ENCODE measurements around the gene SEMA5B.

Gene SEMA5B

GRCh38 chr3:123005291-123005690 is 22.3 kb downstream of the SEMA5B start:
- Histone ChIP-seq H3K27me3 (replicated peaks; ENCODE audit: control insufficient read depth, insufficient read depth, low read length) (peaks cover 93% of the 10 kb centered on the region), H3K36me3 (ENCODE audit: control insufficient read depth, insufficient read depth, low read length, severe bottlenecking) (no peaks in the 10 kb centered on the region), H3K4me3 (ENCODE audit: low read length) (no peak overlapping the region), H3K9ac (ENCODE audit: low read length) (no peak overlapping the region), H3K4me1 (ENCODE audit: control insufficient read depth, insufficient read depth, low read length) (no peaks in the 10 kb centered on the region), H3K9me3 (ENCODE audit: control insufficient read depth, low read length) (no peaks in the 10 kb centered on the region)
- no peak for DNase-seq (ENCODE audit: low read depth)

- no peaks in the 10 kb centered on the region for H3K4me1 ChIP-seq (ENCODE audit: control insufficient read depth, insufficient read depth, low read length)
- no peaks in the 10 kb centered on the region for H3K9me3 ChIP-seq (ENCODE audit: control insufficient read depth, low read length)
- no peak overlapping the region for H3K9ac ChIP-seq (ENCODE audit: low read length)
- peaks cover 88% of the 10 kb centered on the region for H3K27me3 ChIP-seq (replicated peaks; ENCODE audit: control insufficient read depth, insufficient read depth, low read length)
- DNase-seq (ENCODE audit: low read depth): no peak
- no peaks in the 10 kb centered on the region for H3K36me3 ChIP-seq (ENCODE audit: control insufficient read depth, insufficient read depth, low read length, severe bottlenecking)
- H3K4me3 ChIP-seq (ENCODE audit: low read length): no peak overlapping the region
Measured at GRCh38 chr3:123004201-123004918, 23.2 kb downstream of the SEMA5B start.

GRCh38 chr3:123002749-123003497 is 24.6 kb downstream of the SEMA5B start:
- H3K9ac ChIP-seq (ENCODE audit: low read length): no peak overlapping the region
- no peak overlapping the region for H3K4me3 ChIP-seq (ENCODE audit: low read length)
- peaks cover 80% of the 10 kb centered on the region for H3K27me3 ChIP-seq (replicated peaks; ENCODE audit: control insufficient read depth, insufficient read depth, low read length)
- no peaks in the 10 kb centered on the region for H3K36me3 ChIP-seq (ENCODE audit: control insufficient read depth, insufficient read depth, low read length, severe bottlenecking)
- no peaks in the 10 kb centered on the region for H3K4me1 ChIP-seq (ENCODE audit: control insufficient read depth, insufficient read depth, low read length)
- no peaks in the 10 kb centered on the region for H3K9me3 ChIP-seq (ENCODE audit: control insufficient read depth, low read length)
- DNase-seq (ENCODE audit: low read depth): no peak

GRCh38 chr3:123002100-123002748 is 25.3 kb downstream of the SEMA5B start:
- Histone ChIP-seq H3K9me3 (ENCODE audit: control insufficient read depth, low read length) (no peaks in the 10 kb centered on the region), H3K9ac (ENCODE audit: low read length) (no peak overlapping the region), H3K27me3 (replicated peaks; ENCODE audit: control insufficient read depth, insufficient read depth, low read length) (peaks cover 80% of the 10 kb centered on the region), H3K4me3 (ENCODE audit: low read length) (no peak overlapping the region), H3K4me1 (ENCODE audit: control insufficient read depth, insufficient read depth, low read length) (no peaks in the 10 kb centered on the region), H3K36me3 (ENCODE audit: control insufficient read depth, insufficient read depth, low read length, severe bottlenecking) (no peaks in the 10 kb centered on the region)
- no peak for DNase-seq (ENCODE audit: low read depth)

- H3K4me1 ChIP-seq (ENCODE audit: control insufficient read depth, insufficient read depth, low read length): peaks cover 6% of the 10 kb centered on the region
- no peaks in the 10 kb centered on the region for H3K36me3 ChIP-seq (ENCODE audit: control insufficient read depth, insufficient read depth, low read length, severe bottlenecking)
- H3K9ac ChIP-seq (ENCODE audit: low read length): no peak overlapping the region
- H3K9me3 ChIP-seq (ENCODE audit: control insufficient read depth, low read length): no peaks in the 10 kb centered on the region
- no peak overlapping the region for H3K4me3 ChIP-seq (ENCODE audit: low read length)
- H3K27me3 ChIP-seq (replicated peaks; ENCODE audit: control insufficient read depth, insufficient read depth, low read length): peaks cover 83% of the 10 kb centered on the region
- no peak for DNase-seq (ENCODE audit: low read depth)
Measured at GRCh38 chr3:122998856-122999255, 28.7 kb downstream of the SEMA5B start.

- DNase-seq (ENCODE audit: low read depth): no peak
- Histone ChIP-seq H3K36me3 (ENCODE audit: control insufficient read depth, insufficient read depth, low read length, severe bottlenecking) (no peaks in the 10 kb centered on the region), H3K4me3 (ENCODE audit: low read length) (no peak overlapping the region), H3K27me3 (replicated peaks; ENCODE audit: control insufficient read depth, insufficient read depth, low read length) (peaks cover 85% of the 10 kb centered on the region), H3K9me3 (ENCODE audit: control insufficient read depth, low read length) (no peaks in the 10 kb centered on the region), H3K4me1 (ENCODE audit: control insufficient read depth, insufficient read depth, low read length) (peaks cover 6% of the 10 kb centered on the region), H3K9ac (ENCODE audit: low read length) (no peak overlapping the region)
Measured at GRCh38 chr3:122998206-122998605, 29.4 kb downstream of the SEMA5B start.

- no peaks in the 10 kb centered on the region for H3K36me3 ChIP-seq (ENCODE audit: control insufficient read depth, insufficient read depth, low read length, severe bottlenecking)
- H3K4me1 ChIP-seq (ENCODE audit: control insufficient read depth, insufficient read depth, low read length): peaks cover 6% of the 10 kb centered on the region
- H3K9me3 ChIP-seq (ENCODE audit: control insufficient read depth, low read length): no peaks in the 10 kb centered on the region
- no peak for DNase-seq (ENCODE audit: low read depth)
- H3K4me3 ChIP-seq (ENCODE audit: low read length): no peak overlapping the region
- no peak overlapping the region for H3K9ac ChIP-seq (ENCODE audit: low read length)
- peaks cover 83% of the 10 kb centered on the region for H3K27me3 ChIP-seq (replicated peaks; ENCODE audit: control insufficient read depth, insufficient read depth, low read length)
Measured at GRCh38 chr3:122996038-122996580, 31.5 kb downstream of the SEMA5B start.

GRCh38 chr3:122994954-122995353 is 32.6 kb downstream of the SEMA5B start:
- Histone ChIP-seq H3K4me1 (ENCODE audit: control insufficient read depth, insufficient read depth, low read length) (peaks cover 6% of the 10 kb centered on the region), H3K36me3 (ENCODE audit: control insufficient read depth, insufficient read depth, low read length, severe bottlenecking) (no peaks in the 10 kb centered on the region), H3K9ac (ENCODE audit: low read length) (no peak overlapping the region), H3K9me3 (ENCODE audit: control insufficient read depth, low read length) (no peaks in the 10 kb centered on the region), H3K4me3 (ENCODE audit: low read length) (no peak overlapping the region), H3K27me3 (replicated peaks; ENCODE audit: control insufficient read depth, insufficient read depth, low read length) (peaks cover 83% of the 10 kb centered on the region)
- no peak for DNase-seq (ENCODE audit: low read depth)

- Histone ChIP-seq H3K9me3 (ENCODE audit: control insufficient read depth, low read length) (no peaks in the 10 kb centered on the region), H3K9ac (ENCODE audit: low read length) (no peak overlapping the region), H3K36me3 (ENCODE audit: control insufficient read depth, insufficient read depth, low read length, severe bottlenecking) (no peaks in the 10 kb centered on the region), H3K4me3 (ENCODE audit: low read length) (no peak overlapping the region), H3K27me3 (replicated peaks; ENCODE audit: control insufficient read depth, insufficient read depth, low read length) (peaks cover 93% of the 10 kb centered on the region), H3K4me1 (ENCODE audit: control insufficient read depth, insufficient read depth, low read length) (peaks cover 6% of the 10 kb centered on the region)
- DNase-seq (ENCODE audit: low read depth): no peak
Measured at GRCh38 chr3:122993124-122993978, 34.2 kb downstream of the SEMA5B start.

GRCh38 chr3:122992676-122993075 is 34.9 kb downstream of the SEMA5B start:
- no peaks in the 10 kb centered on the region for H3K9me3 ChIP-seq (ENCODE audit: control insufficient read depth, low read length)
- H3K4me1 ChIP-seq (ENCODE audit: control insufficient read depth, insufficient read depth, low read length): peaks cover 6% of the 10 kb centered on the region
- no peak overlapping the region for H3K9ac ChIP-seq (ENCODE audit: low read length)
- no peak for DNase-seq (ENCODE audit: low read depth)
- H3K4me3 ChIP-seq (ENCODE audit: low read length): no peak overlapping the region
- no peaks in the 10 kb centered on the region for H3K36me3 ChIP-seq (ENCODE audit: control insufficient read depth, insufficient read depth, low read length, severe bottlenecking)
- peaks cover 96% of the 10 kb centered on the region for H3K27me3 ChIP-seq (replicated peaks; ENCODE audit: control insufficient read depth, insufficient read depth, low read length)

Measured in adipocyte (in vitro differentiated cells).